Gastroesophageal sphincter (tissue), 4 donors: Measurements from ENCODE around the gene DGKZ. TPM values are rescaled to one million over a fixed set of nuclear protein-coding genes. Genes with fewer than 3 reads are reported as not detected.

ENCODE experiments used
- ATAC-seq: fragments of 150-250 bp; one replicate; pipeline ENCODE4 v1.9.1; 2016; ENCODE audit warnings: mild to moderate bottlenecking, moderate library complexity
- H3K27ac ChIP-seq, 4 donors: fragments of 200-600 bp; sonication (generic) in 3 of 4; 1 replicate in 3 of 4; 2 replicates in 1 of 4; pipeline ENCODE4 v1.5.1; 2016 to 2019
- H3K27me3 ChIP-seq: fragments of 200-600 bp; sonication (generic); one replicate; pipeline ENCODE4 v1.5.1; 2019
- H3K36me3 ChIP-seq, 2 donors: fragments of 200-600 bp; sonication (generic); one replicate each; pipeline ENCODE4 v1.5.1; 2019; ENCODE audit warnings: control low read depth in 1 of 2
- H3K4me1 ChIP-seq, 3 donors: fragments of 200-600 bp; sonication (generic); 1 replicate in 2 of 3; 2 replicates in 1 of 3; pipeline ENCODE4 v1.5.1; 2016 to 2019; ENCODE audit warnings: control low read depth in 2 of 3
- H3K4me3 ChIP-seq, 2 donors: fragments of 200-600 bp; sonication (generic); one replicate each; pipeline ENCODE4 v1.5.1; 2019; ENCODE audit warnings: mild to moderate bottlenecking in 1 of 2, moderate library complexity in 1 of 2
- H3K9me3 ChIP-seq, 3 donors: fragments of 200-600 bp; sonication (generic); one replicate each; pipeline ENCODE4 v1.5.1; 2017 to 2019; ENCODE audit warnings: control low read depth in 2 of 3
- CTCF ChIP-seq, 4 experiments: fragments of 200-600 bp in 2 of 4; fragments of 450-650 bp in 2 of 4; sonication (generic) in 1 of 4; IDR thresholded peaks; one replicate each; pipeline ENCODE4 v1.5.1; 2017 to 2019; ENCODE audit warnings: antibody characterized with exemption in 4 of 4, mild to moderate bottlenecking in 2 of 4, moderate library complexity in 2 of 4
- EP300 ChIP-seq: sonication (generic); formaldehyde crosslinking; IDR thresholded peaks from one replicate; pipeline ENCODE4 v1.6.1; 2017; ENCODE audit warnings: antibody characterized with exemption, mild to moderate bottlenecking
- POLR2A ChIP-seq, 2 donors: fragments of 450-650 bp; IDR thresholded peaks; one replicate each; pipeline ENCODE4 v1.6.1; 2017; ENCODE audit warnings: antibody characterized with exemption in 2 of 2, mild to moderate bottlenecking in 2 of 2, moderate library complexity in 1 of 2
- POLR2AphosphoS5 ChIP-seq: sonication (generic); formaldehyde crosslinking; IDR thresholded peaks from one replicate; pipeline ENCODE4 v1.6.1; 2017; ENCODE audit warnings: antibody characterized with exemption
- WGBS, 2 donors: methylation state at CpG; one replicate each; pipeline ENCODE4 v1.1.5; 2018; ENCODE audit warnings: low coverage in 1 of 2; 5-methylcytosine and 5-hydroxymethylcytosine counted together
- total RNA-seq, 4 donors: library from RNA; depleted of rRNA; stranded (reverse); fragments of >200 nt; gene quantifications; one replicate each; pipeline ENCODE4 v1.1.0, GENCODE V29; 2016

DGKZ gene
- total RNA-seq, 4 donors from 2014 or later: 39.2 to 78.8 (median 46.5) TPM

GRCh38 chr11:46418751-46419150 lies 71.5 kb downstream of the DGKZ start:
- WGBS, 2 donors: 78 to 85% methylated on average over 4 to 5 of the region's 5 CpGs

GRCh38 chr11:46420513-46420912 lies 73.2 kb downstream of the DGKZ start:
- no peak overlapping the region for H3K27ac ChIP-seq
- H3K9me3 ChIP-seq: no peaks in the 10 kb centered on the region
- H3K4me1 ChIP-seq: no peaks in the 10 kb centered on the region
- ATAC-seq: no peak
- peaks cover 0 to 74% of the 10 kb centered on the region in 2 donors for H3K36me3 ChIP-seq
- WGBS, 2 donors: 89 to 100% methylated on average over 1 of the region's 1 CpG
- TF ChIP-seq POLR2A (IDR thresholded peaks at IDR 0.05) (no peak), CTCF (IDR thresholded peaks at IDR 0.05) (no peak), POLR2AphosphoS5 (no peak), EP300 (no peak)
- H3K4me3 ChIP-seq: no peak overlapping the region
- no peaks in the 10 kb centered on the region for H3K27me3 ChIP-seq

More at GRCh38 chr11:46418751-46419150, 71.5 kb downstream of the DGKZ start:
- Histone ChIP-seq H3K27me3 (no peaks in the 10 kb centered on the region), H3K4me1 (no peaks in the 10 kb centered on the region), H3K4me3 (no peak overlapping the region), H3K27ac (no peak overlapping the region), H3K9me3 (no peaks in the 10 kb centered on the region), H3K36me3 (peaks cover 0 to 81% of the 10 kb centered on the region in 2 donors)
- TF ChIP-seq POLR2AphosphoS5 (no peak), CTCF (IDR thresholded peaks at IDR 0.05) (no peak), POLR2A (IDR thresholded peaks at IDR 0.05) (no peak)
- ATAC-seq: no peak

GRCh38 chr11:46421257-46421880 lies 74.1 kb downstream of the DGKZ start:
- Histone ChIP-seq H3K9me3 (no peaks in the 10 kb centered on the region), H3K36me3 (peaks cover 0 to 73% of the 10 kb centered on the region in 2 donors), H3K27ac (no peak overlapping the region), H3K4me1 (no peaks in the 10 kb centered on the region), H3K27me3 (no peaks in the 10 kb centered on the region), H3K4me3 (no peak overlapping the region)
- no peak for TF ChIP-seq POLR2A (IDR thresholded peaks at IDR 0.05)
- TF ChIP-seq CTCF (IDR thresholded peaks at IDR 0.05): no peak
- no peak for TF ChIP-seq POLR2AphosphoS5
- no peak for TF ChIP-seq EP300
- WGBS, 2 donors: 67 to 75% methylated on average over 5 to 6 of the region's 8 CpGs
- no peak for ATAC-seq

GRCh38 chr11:46422588-46422987 lies 75.3 kb downstream of the DGKZ start:
- no peak for ATAC-seq
- TF ChIP-seq POLR2AphosphoS5: no peak
- no peak for TF ChIP-seq CTCF (IDR thresholded peaks at IDR 0.05)
- TF ChIP-seq EP300: no peak
- no peak for TF ChIP-seq POLR2A (IDR thresholded peaks at IDR 0.05)
- no peak overlapping the region for H3K27ac ChIP-seq
- no peaks in the 10 kb centered on the region for H3K27me3 ChIP-seq
- 63 to 78% methylated on average over 7 of the region's 7 CpGs for WGBS, 2 donors
- H3K36me3 ChIP-seq: peaks cover 0 to 71% of the 10 kb centered on the region in 2 donors
- H3K9me3 ChIP-seq: no peaks in the 10 kb centered on the region
- H3K4me3 ChIP-seq: no peak overlapping the region
- no peaks in the 10 kb centered on the region for H3K4me1 ChIP-seq

GRCh38 chr11:46426233-46426991 lies 79.1 kb downstream of the DGKZ start:
- Histone ChIP-seq H3K9me3 (no peaks in the 10 kb centered on the region), H3K27me3 (no peaks in the 10 kb centered on the region), H3K4me1 (no peaks in the 10 kb centered on the region), H3K4me3 (no peak overlapping the region), H3K27ac (no peak overlapping the region), H3K36me3 (peaks cover under 1 to 81% of the 10 kb centered on the region in 2 donors)
- ATAC-seq: no peak
- TF ChIP-seq CTCF (IDR thresholded peaks at IDR 0.05) (no peak), POLR2A (IDR thresholded peaks at IDR 0.05) (no peak), EP300 (no peak), POLR2AphosphoS5 (no peak)
- 72 to 89% methylated on average over 4 of the region's 4 CpGs for WGBS, 2 donors
